Neuron (in vitro differentiated cells): Measurements from ENCODE around the gene SLC35F4.

Source experiments
- H2AFZ ChIP-seq: one replicate; pipeline ENCODE4 v1.6.1; 2013; ENCODE audit warnings: low read depth, mild to moderate bottlenecking, inconsistent platforms, low read length, moderate library complexity
- H3K27me3 ChIP-seq: one replicate; pipeline ENCODE4 v1.6.1; 2013; ENCODE audit warnings: low read length; ENCODE audit not compliant: insufficient read depth
- H3K36me3 ChIP-seq: one replicate; pipeline ENCODE4 v1.6.1; 2013; ENCODE audit warnings: low read length; ENCODE audit not compliant: insufficient read depth
- H3K4me1 ChIP-seq: one replicate; pipeline ENCODE4 v1.6.1; 2013; ENCODE audit warnings: low read length; ENCODE audit not compliant: insufficient read depth
- H3K4me3 ChIP-seq: 2 replicates; pipeline ENCODE4 v1.5.1; 2013; ENCODE audit warnings: mild to moderate bottlenecking, low read length, moderate library complexity
- H3K9me3 ChIP-seq: one replicate; pipeline ENCODE4 v1.6.1; 2013; ENCODE audit warnings: low read length

SLC35F4 gene

GRCh38 chr14:57845802-57846531 is 19.9 kb downstream of the SLC35F4 start:
- no peak overlapping the region for H3K4me3 ChIP-seq
- H3K9me3 ChIP-seq, result no peaks in the 10 kb centered on the region
- H3K36me3 ChIP-seq, result no peaks in the 10 kb centered on the region
- H2AFZ ChIP-seq, result no peak overlapping the region
- H3K4me1 ChIP-seq, result no peaks in the 10 kb centered on the region
- peaks cover 2% of the 10 kb centered on the region for H3K27me3 ChIP-seq

GRCh38 chr14:57845316-57845715 is 20.6 kb downstream of the SLC35F4 start:
- Histone ChIP-seq H3K36me3 (no peaks in the 10 kb centered on the region), H2AFZ (no peak overlapping the region), H3K4me1 (no peaks in the 10 kb centered on the region), H3K27me3 (peaks cover 2% of the 10 kb centered on the region), H3K9me3 (no peaks in the 10 kb centered on the region), H3K4me3 (no peak overlapping the region)

GRCh38 chr14:57837267-57837666 is 28.6 kb downstream of the SLC35F4 start:
- Histone ChIP-seq H3K9me3 (no peaks in the 10 kb centered on the region), H3K4me1 (peaks cover 8% of the 10 kb centered on the region), H2AFZ (no peak overlapping the region), H3K36me3 (no peaks in the 10 kb centered on the region), H3K4me3 (no peak overlapping the region), H3K27me3 (peaks cover 5% of the 10 kb centered on the region)

GRCh38 chr14:57835766-57836165 is 30.1 kb downstream of the SLC35F4 start:
- peaks cover 7% of the 10 kb centered on the region for H3K27me3 ChIP-seq
- H3K9me3 ChIP-seq, result no peaks in the 10 kb centered on the region
- H3K4me3 ChIP-seq, result no peak overlapping the region
- no peak overlapping the region for H2AFZ ChIP-seq
- H3K4me1 ChIP-seq, result peaks cover 8% of the 10 kb centered on the region
- no peaks in the 10 kb centered on the region for H3K36me3 ChIP-seq

- H3K4me3 ChIP-seq, result no peak overlapping the region
- H3K4me1 ChIP-seq, result peaks cover 8% of the 10 kb centered on the region
- H2AFZ ChIP-seq, result no peak overlapping the region
- H3K27me3 ChIP-seq, result peaks cover 7% of the 10 kb centered on the region
- no peaks in the 10 kb centered on the region for H3K9me3 ChIP-seq
- no peaks in the 10 kb centered on the region for H3K36me3 ChIP-seq
Observed at GRCh38 chr14:57834961-57835360, 30.9 kb downstream of the SLC35F4 start.

GRCh38 chr14:57834001-57834598 is 31.8 kb downstream of the SLC35F4 start:
- Histone ChIP-seq H3K27me3 (peaks cover 7% of the 10 kb centered on the region), H2AFZ (no peak overlapping the region), H3K9me3 (no peaks in the 10 kb centered on the region), H3K36me3 (no peaks in the 10 kb centered on the region), H3K4me3 (no peak overlapping the region), H3K4me1 (peaks cover 8% of the 10 kb centered on the region)

- Histone ChIP-seq H3K4me3 (no peak overlapping the region), H3K36me3 (no peaks in the 10 kb centered on the region), H2AFZ (no peak overlapping the region), H3K27me3 (peaks cover 7% of the 10 kb centered on the region), H3K9me3 (no peaks in the 10 kb centered on the region), H3K4me1 (peaks cover 8% of the 10 kb centered on the region)
Observed at GRCh38 chr14:57833323-57833722, 32.6 kb downstream of the SLC35F4 start.

GRCh38 chr14:57831981-57832380 is 33.9 kb downstream of the SLC35F4 start:
- Histone ChIP-seq H3K27me3 (peaks cover 7% of the 10 kb centered on the region), H3K9me3 (no peaks in the 10 kb centered on the region), H3K36me3 (no peaks in the 10 kb centered on the region), H3K4me1 (peaks cover 8% of the 10 kb centered on the region), H3K4me3 (no peak overlapping the region), H2AFZ (no peak overlapping the region)

GRCh38 chr14:57828713-57829112 is 37.2 kb downstream of the SLC35F4 start:
- H3K9me3 ChIP-seq, result no peaks in the 10 kb centered on the region
- no peak overlapping the region for H3K4me3 ChIP-seq
- no peak overlapping the region for H2AFZ ChIP-seq
- H3K36me3 ChIP-seq, result no peaks in the 10 kb centered on the region
- H3K4me1 ChIP-seq, result no peaks in the 10 kb centered on the region
- peaks cover 7% of the 10 kb centered on the region for H3K27me3 ChIP-seq

- Histone ChIP-seq H3K36me3 (no peaks in the 10 kb centered on the region), H3K9me3 (no peaks in the 10 kb centered on the region), H3K4me1 (no peaks in the 10 kb centered on the region), H3K4me3 (no peak overlapping the region), H3K27me3 (no peaks in the 10 kb centered on the region), H2AFZ (no peak overlapping the region)
Observed at GRCh38 chr14:57823015-57823660, 42.8 kb downstream of the SLC35F4 start.

- Histone ChIP-seq H2AFZ (no peak overlapping the region), H3K4me3 (no peak overlapping the region), H3K4me1 (no peaks in the 10 kb centered on the region), H3K36me3 (no peaks in the 10 kb centered on the region), H3K27me3 (no peaks in the 10 kb centered on the region), H3K9me3 (no peaks in the 10 kb centered on the region)
Observed at GRCh38 chr14:57822081-57822480, 43.8 kb downstream of the SLC35F4 start.

- Histone ChIP-seq H3K9me3 (no peaks in the 10 kb centered on the region), H3K36me3 (no peaks in the 10 kb centered on the region), H3K4me1 (no peaks in the 10 kb centered on the region), H3K4me3 (no peak overlapping the region), H3K27me3 (no peaks in the 10 kb centered on the region), H2AFZ (no peak overlapping the region)
Observed at GRCh38 chr14:57820581-57820980, 45.3 kb downstream of the SLC35F4 start.

GRCh38 chr14:57818511-57818910 is 47.4 kb downstream of the SLC35F4 start:
- no peaks in the 10 kb centered on the region for H3K36me3 ChIP-seq
- no peak overlapping the region for H3K4me3 ChIP-seq
- H3K9me3 ChIP-seq, result no peaks in the 10 kb centered on the region
- no peaks in the 10 kb centered on the region for H3K4me1 ChIP-seq
- peaks cover 2% of the 10 kb centered on the region for H3K27me3 ChIP-seq
- no peak overlapping the region for H2AFZ ChIP-seq
